MM.1S (cell line): ENCODE measurements around the gene SOD1.

Experiments used
- EZH2 ChIP-seq: fragments of 300-600 bp; sonication (generic); optimal IDR thresholded peaks from 2 replicates; pipeline ENCODE3; 2017; ENCODE audit warnings: low read depth, mild to moderate bottlenecking, antibody characterized with exemption, low read length, mixed read lengths
- EZH2phosphoT487 ChIP-seq: fragments of 300-600 bp; sonication (generic); IDR thresholded peaks from 2 replicates; pipeline ENCODE4 v1.6.1; 2018; ENCODE audit warnings: antibody characterized with exemption, low read length
- TF ChIP-seq, protein P1 (sequence below): fragments of 300-600 bp; sonication (generic); IDR thresholded peaks from 2 replicates; pipeline ENCODE4 v1.5.1; 2016; ENCODE audit warnings: antibody characterized with exemption, low read length, mixed read lengths

DNA sequence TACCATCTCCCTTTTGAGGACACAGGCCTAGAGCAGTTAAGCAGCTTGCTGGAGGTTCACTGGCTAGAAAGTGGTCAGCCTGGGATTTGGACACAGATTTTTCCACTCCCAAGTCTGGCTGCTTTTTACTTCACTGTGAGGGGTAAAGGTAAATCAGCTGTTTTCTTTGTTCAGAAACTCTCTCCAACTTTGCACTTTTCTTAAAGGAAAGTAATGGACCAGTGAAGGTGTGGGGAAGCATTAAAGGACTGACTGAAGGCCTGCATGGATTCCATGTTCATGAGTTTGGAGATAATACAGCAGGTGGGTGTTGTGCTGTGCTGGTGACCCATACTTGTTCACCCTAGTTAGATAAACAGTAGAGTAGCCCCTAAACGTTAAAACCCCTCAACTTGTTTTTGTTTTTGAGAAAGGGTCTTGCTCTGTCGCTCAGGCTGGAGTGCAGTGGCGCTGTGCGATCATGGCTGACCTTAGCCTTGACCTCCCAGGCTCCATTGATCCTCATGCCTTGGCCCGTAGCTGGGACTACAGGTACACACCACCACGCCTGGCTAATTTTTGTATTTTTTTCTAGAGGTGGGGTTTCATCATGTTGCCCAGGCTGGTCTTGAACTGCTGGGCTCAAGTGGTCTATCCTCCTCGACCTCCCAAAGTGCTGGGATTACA, 4.2 kb downstream of the SOD1 start:
- TF ChIP-seq, protein P1, sequence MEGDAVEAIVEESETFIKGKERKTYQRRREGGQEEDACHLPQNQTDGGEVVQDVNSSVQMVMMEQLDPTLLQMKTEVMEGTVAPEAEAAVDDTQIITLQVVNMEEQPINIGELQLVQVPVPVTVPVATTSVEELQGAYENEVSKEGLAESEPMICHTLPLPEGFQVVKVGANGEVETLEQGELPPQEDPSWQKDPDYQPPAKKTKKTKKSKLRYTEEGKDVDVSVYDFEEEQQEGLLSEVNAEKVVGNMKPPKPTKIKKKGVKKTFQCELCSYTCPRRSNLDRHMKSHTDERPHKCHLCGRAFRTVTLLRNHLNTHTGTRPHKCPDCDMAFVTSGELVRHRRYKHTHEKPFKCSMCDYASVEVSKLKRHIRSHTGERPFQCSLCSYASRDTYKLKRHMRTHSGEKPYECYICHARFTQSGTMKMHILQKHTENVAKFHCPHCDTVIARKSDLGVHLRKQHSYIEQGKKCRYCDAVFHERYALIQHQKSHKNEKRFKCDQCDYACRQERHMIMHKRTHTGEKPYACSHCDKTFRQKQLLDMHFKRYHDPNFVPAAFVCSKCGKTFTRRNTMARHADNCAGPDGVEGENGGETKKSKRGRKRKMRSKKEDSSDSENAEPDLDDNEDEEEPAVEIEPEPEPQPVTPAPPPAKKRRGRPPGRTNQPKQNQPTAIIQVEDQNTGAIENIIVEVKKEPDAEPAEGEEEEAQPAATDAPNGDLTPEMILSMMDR: no peak
- TF ChIP-seq EZH2: no peak
- no peak for TF ChIP-seq EZH2phosphoT487
